HCT116 (cell line): Measurements from ENCODE around the gene NAA16. TPM values are rescaled to one million over a fixed set of nuclear protein-coding genes. Genes with fewer than 3 reads are reported as not detected.

Experiments used
- total RNA-seq: library from RNA; stranded (reverse); gene quantifications from one replicate; pipeline ENCODE4 v1.2.1, GENCODE V29; 2021; ENCODE audit not compliant: unreplicated experiment

NAA16 gene
- total RNA-seq, 1 experiment from 2014 or later = 19.1 TPM

Other genes starting within 250 kb of the NAA16 start
- 14.5 TPM for gene WBP4, start 249.8 kb upstream of the NAA16 start, total RNA-seq
- gene KBTBD6, start 178.5 kb upstream of the NAA16 start, total RNA-seq = 9.1 TPM
- 6.2 TPM for gene KBTBD7, start 116.7 kb upstream of the NAA16 start, total RNA-seq
- 11.4 TPM for gene MTRF1, start 47.7 kb upstream of the NAA16 start, total RNA-seq
- gene RGCC, start 146.3 kb downstream of the NAA16 start, total RNA-seq = 3.2 TPM